IMR-90 (cell line): Measurements from ENCODE around the gene UNC13A. TPM values are rescaled to one million over a fixed set of nuclear protein-coding genes. Genes with fewer than 3 reads are reported as not detected.

Source experiments
- ATAC-seq: fragments of 200-7000 bp; cut with Tn5 transposase; 2 replicates; pipeline ENCODE4 v1.9.1; 2020; ENCODE audit warnings: low read depth, mild to moderate bottlenecking, moderate library complexity
- BruUV-seq: library from RNA; stranded (reverse); fragments of 400-500 nt; replicated peaks from 2 replicates; lab custom pipeline; 2021; lab: Mats Ljungman, UMichigan
- CTCF ChIA-PET: fragments of 300-600 bp; formaldehyde crosslinking; extraction: SDS; loops from one replicate; lab custom pipeline; 2021; ENCODE audit warnings: antibody characterized with exemption; lab: Yijun Ruan, JAX
- POLR2A ChIA-PET: fragments of 300-600 bp; sonication (Branson Sonifier 250); formaldehyde crosslinking; loops from one replicate; lab custom pipeline; 2022; ENCODE audit warnings: antibody characterized with exemption; ENCODE audit not compliant: unreplicated experiment; lab: Charles Lee
- DNase-seq: peaks from one replicate; pipeline ENCODE4 v3.0.0; 2013
- H2AFZ ChIP-seq: replicated peaks from 2 replicates; pipeline ENCODE3; 2013; ENCODE audit warnings: low read length, mild to moderate bottlenecking; ENCODE audit not compliant: poor library complexity
- H2AK5ac ChIP-seq: 2 replicates; pipeline ENCODE4 v1.6.1; 2013; ENCODE audit warnings: low read depth, low read length, inconsistent platforms
- H2AK9ac ChIP-seq: replicated peaks from 2 replicates; pipeline ENCODE3; 2013; ENCODE audit warnings: mild to moderate bottlenecking, low read depth, low read length, moderate library complexity; ENCODE audit not compliant: poor library complexity
- H2BK120ac ChIP-seq: 2 replicates; pipeline ENCODE4 v1.6.1; 2013; ENCODE audit warnings: low read depth, low read length, inconsistent platforms
- H2BK15ac ChIP-seq: 3 replicates; pipeline ENCODE4 v1.6.1; 2013; ENCODE audit warnings: low read depth, low read length, inconsistent platforms
- H2BK20ac ChIP-seq: 2 replicates; pipeline ENCODE4 v1.6.1; 2013; ENCODE audit warnings: low read depth, mild to moderate bottlenecking, inconsistent platforms, low read length, moderate library complexity
- H2BK5ac ChIP-seq: 2 replicates; pipeline ENCODE4 v1.6.1; 2013; ENCODE audit warnings: mild to moderate bottlenecking, low read depth, low read length, inconsistent platforms; ENCODE audit not compliant: poor library complexity, severe bottlenecking
- H3K14ac ChIP-seq: replicated peaks from 2 replicates; pipeline ENCODE4 v1.6.1; 2013; ENCODE audit warnings: low read depth, low read length, inconsistent platforms
- H3K18ac ChIP-seq: 2 replicates; pipeline ENCODE4 v1.6.1; 2013; ENCODE audit warnings: low read depth, low read length, control low read depth
- H3K23ac ChIP-seq: 2 replicates; pipeline ENCODE4 v1.6.1; 2013; ENCODE audit warnings: low read depth, low read length, inconsistent platforms
- H3K27ac ChIP-seq: 2 replicates; pipeline ENCODE4 v1.5.1; 2013; ENCODE audit warnings: mild to moderate bottlenecking, control low read depth, low read length; ENCODE audit not compliant: insufficient read depth
- H3K27me3 ChIP-seq: 2 replicates; pipeline ENCODE4 v1.6.1; 2013; ENCODE audit warnings: low read length; ENCODE audit not compliant: control insufficient read depth, insufficient read depth
- H3K36me3 ChIP-seq: 2 replicates; pipeline ENCODE4 v1.6.1; 2013; ENCODE audit warnings: low read length, mixed read lengths; ENCODE audit not compliant: control insufficient read depth, insufficient read depth
- H3K4ac ChIP-seq: 2 replicates; pipeline ENCODE4 v1.6.1; 2013; ENCODE audit warnings: low read depth, low read length, inconsistent platforms
- H3K4me1 ChIP-seq: 2 replicates; pipeline ENCODE4 v1.6.1; 2013; ENCODE audit warnings: low read length, mixed read lengths; ENCODE audit not compliant: control insufficient read depth, insufficient read depth
- H3K4me2 ChIP-seq: 2 replicates; pipeline ENCODE4 v1.6.1; 2013; ENCODE audit warnings: low read depth, mild to moderate bottlenecking, control low read depth, low read length, moderate library complexity
- H3K4me3 ChIP-seq: 2 replicates; pipeline ENCODE4 v1.5.1; 2013; ENCODE audit warnings: low read depth, mild to moderate bottlenecking, control low read depth, low read length, moderate library complexity; ENCODE audit not compliant: insufficient read depth
- H3K56ac ChIP-seq: 2 replicates; pipeline ENCODE4 v1.6.1; 2013; ENCODE audit warnings: low read length, inconsistent platforms; ENCODE audit not compliant: insufficient read depth; ENCODE audit errors: extremely low read depth
- H3K79me1 ChIP-seq, 2 experiments: 2 replicates each; pipeline ENCODE4 v1.6.1; 2013; ENCODE audit warnings: low read length in 2 of 2, inconsistent platforms in 1 of 2, low read depth in 1 of 2
- H3K9ac ChIP-seq: 2 replicates; pipeline ENCODE4 v1.6.1; 2013; ENCODE audit warnings: low read depth, low read length, control low read depth
- H3K9me1 ChIP-seq: 2 replicates; pipeline ENCODE4 v1.6.1; 2013; ENCODE audit warnings: low read length, inconsistent platforms; ENCODE audit not compliant: insufficient read depth
- H3K9me3 ChIP-seq: 2 replicates; pipeline ENCODE4 v1.6.1; 2013; ENCODE audit warnings: low read length; ENCODE audit not compliant: control insufficient read depth, insufficient read depth
- H4K20me1 ChIP-seq: 2 replicates; pipeline ENCODE4 v1.6.1; 2013; ENCODE audit warnings: low read length, inconsistent platforms; ENCODE audit not compliant: insufficient read depth
- H4K5ac ChIP-seq: 2 replicates; pipeline ENCODE4 v1.6.1; 2013; ENCODE audit warnings: mild to moderate bottlenecking, low read depth, low read length, control low read depth
- H4K8ac ChIP-seq, 2 experiments: 2 replicates each; pipeline ENCODE4 v1.6.1; 2013; ENCODE audit warnings: low read depth in 2 of 2, low read length in 2 of 2, control low read depth in 1 of 2, inconsistent platforms in 1 of 2
- H4K91ac ChIP-seq: 2 replicates; pipeline ENCODE4 v1.6.1; 2013; ENCODE audit warnings: low read depth, low read length, inconsistent platforms; ENCODE audit not compliant: insufficient read depth
- CEBPB ChIP-seq: IDR thresholded peaks from 2 replicates; pipeline ENCODE4 v1.6.1; 2012; ENCODE audit warnings: low read depth, low read length, improper control_type of control experiment
- CHD1 ChIP-seq: IDR thresholded peaks from 2 replicates; pipeline ENCODE4 v1.6.1; 2012; ENCODE audit warnings: low read depth, low read length, improper control_type of control experiment
- MAFK ChIP-seq: IDR thresholded peaks from 2 replicates; pipeline ENCODE4 v1.6.1; 2012; ENCODE audit warnings: low read depth, low read length, improper control_type of control experiment
- NFE2L2 ChIP-seq: fragments of 150-350 bp; IDR thresholded peaks from 2 replicates; pipeline ENCODE4 v1.6.1; 2016; ENCODE audit warnings: low read depth, mild to moderate bottlenecking, low read length
- POLR2A ChIP-seq: IDR thresholded peaks from 2 replicates; pipeline ENCODE4 v1.6.1; 2012; ENCODE audit warnings: mild to moderate bottlenecking, low read depth, low read length
- RFX5 ChIP-seq: IDR thresholded peaks from 2 replicates; pipeline ENCODE4 v1.8.0; 2012; ENCODE audit warnings: low read depth, mild to moderate bottlenecking, low read length, moderate library complexity
- SMC3 ChIP-seq: fragments of 150-350 bp; IDR thresholded peaks from 2 replicates; pipeline ENCODE4 v1.6.1; 2016; ENCODE audit warnings: low read depth, mild to moderate bottlenecking, antibody characterized with exemption, low read length, moderate library complexity
- WGBS, 2 experiments: methylation state at CpG; one replicate each; pipeline versions ENCODE4 v1.1.5 to v1.1.7; 2013; ENCODE audit warnings: missing lambda C conversion rate in 2 of 2; ENCODE audit not compliant: insufficient read length in 1 of 2; ENCODE audit errors: extremely low coverage in 2 of 2; 5-methylcytosine and 5-hydroxymethylcytosine counted together
- dilution Hi-C: fragments of 300-500 bp; cut with HindIII; formaldehyde crosslinking; loops from one replicate; pipeline ENCODE4 v1.14.3; 2018; ENCODE audit warnings: low sequenced_read_pairs; ENCODE audit not compliant: unreplicated experiment
- in situ Hi-C: fragments of 300-500 bp; cut with MboI; formaldehyde crosslinking; loops from 3 replicates; pipeline ENCODE4 v1.14.3; 2019; ENCODE audit warnings: low sequenced_read_pairs, inconsistent platforms, mixed read lengths
- intact Hi-C: fragments of 100-400 bp; cut with micrococcal nuclease; formaldehyde crosslinking; loops from 2 replicates; pipeline ENCODE4 v1.10.0; 2022
- polyA plus RNA-seq, 3 experiments: library from polyadenylated mRNA; depleted of rRNA; stranded (reverse); fragments of >200 nt; gene quantifications; 2 replicates each; pipeline ENCODE4 v1.2.3, GENCODE V29; 2012; ENCODE audit warnings: low replicate concordance in 1 of 3
- total RNA-seq: library from RNA; depleted of rRNA; stranded (reverse); fragments of >200 nt; gene quantifications from 2 replicates; pipeline ENCODE4 v1.2.3, GENCODE V29; 2012

Gene UNC13A
- total and polyA plus RNA-seq, 2 of the 4 experiments (the other 2 are of a cell fraction): 0.18 to 0.22 TPM

DNA sequence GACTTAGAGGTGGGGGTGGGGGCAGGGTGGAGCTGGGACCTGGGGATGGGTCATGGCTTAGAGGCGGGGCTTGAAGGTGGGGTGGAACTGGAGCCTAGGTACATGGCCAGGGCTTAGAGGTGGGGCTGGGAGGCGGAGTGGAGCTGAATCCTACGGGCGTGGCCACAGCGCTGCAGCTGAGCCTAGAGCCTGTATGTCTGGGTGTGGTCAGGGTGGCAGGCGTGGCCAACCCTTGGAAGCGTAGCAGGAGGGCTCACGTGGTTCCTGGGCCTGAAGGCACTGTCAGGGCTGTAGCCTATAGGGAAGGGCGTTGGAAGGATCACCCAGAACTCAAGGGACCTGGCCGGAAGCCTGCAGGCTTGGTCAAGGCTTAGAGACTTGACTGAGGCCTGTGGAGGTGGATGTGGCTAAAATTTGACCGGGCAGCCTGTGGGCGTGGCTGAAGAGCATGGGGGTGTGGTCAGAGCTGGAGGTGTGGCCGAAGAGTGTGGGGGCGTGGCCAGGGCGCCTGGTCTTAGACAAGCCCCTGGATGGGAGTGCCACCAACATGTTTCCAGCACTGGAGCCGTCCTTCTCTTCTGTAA lies 108.4 kb downstream of the UNC13A start:
- ChIA-PET POLR2A (no interaction called here), CTCF (no interaction called here)
- no peaks in the 10 kb centered on the region for H3K9me3 ChIP-seq
- intact Hi-C loops (no loop called here), in situ Hi-C loops (no loop called here), dilution Hi-C loops (no loop called here)
- H3K4me2 ChIP-seq: no peak overlapping the region
- no peak overlapping the region for H3K27ac ChIP-seq
- peaks cover 9 to 14% of the 10 kb centered on the region in 2 experiments; a peak in 2 of 4 replicates for H3K79me1 ChIP-seq
- no peak overlapping the region for H3K23ac ChIP-seq
- no peak overlapping the region for H3K4ac ChIP-seq
- no peak overlapping the region for H2BK15ac ChIP-seq
- H2AK5ac ChIP-seq: no peak overlapping the region
- no peaks in the 10 kb centered on the region for H3K4me1 ChIP-seq
- ATAC-seq (peak; percentile 92), DNase-seq (peak; percentile 26)
- H4K91ac ChIP-seq: no peak overlapping the region
- H3K4me3 ChIP-seq: no peak overlapping the region
- H3K36me3 ChIP-seq: peaks cover 51% of the 10 kb centered on the region
- H2BK5ac ChIP-seq: no peak overlapping the region
- no peak overlapping the region for H2BK20ac ChIP-seq
- peaks cover 15% of the 10 kb centered on the region for H4K20me1 ChIP-seq
- H3K14ac ChIP-seq: no peak overlapping the region
- no peak overlapping the region for H2BK120ac ChIP-seq
- no TSS peak for BruUV-seq
- no peak overlapping the region for H4K8ac ChIP-seq
- no peak overlapping the region for H4K5ac ChIP-seq
- H3K56ac ChIP-seq: no peak overlapping the region
- 83% methylated on average over 2 of the region's 16 CpGs; no CpG with 5 or more reads in 1 of the 2 experiments for WGBS, 2 experiments
- H3K9me1 ChIP-seq: peaks cover 10% of the 10 kb centered on the region; the same call in 1 of the 2 replicates
- no peak overlapping the region for H2AK9ac ChIP-seq
- no peak overlapping the region for H3K18ac ChIP-seq
- H2AFZ ChIP-seq: peak overlapping the region; percentile 68
- H3K9ac ChIP-seq: no peak overlapping the region
- no peak for TF ChIP-seq CHD1
- no peak for TF ChIP-seq SMC3
- no peak for TF ChIP-seq NFE2L2
- no peak for TF ChIP-seq CEBPB
- no peak for TF ChIP-seq POLR2A
- TF ChIP-seq MAFK: no peak
- TF ChIP-seq RFX5: no peak
- H3K27me3 ChIP-seq: no peaks in the 10 kb centered on the region
